ENCODE results near the gene FLT1. TPM values are rescaled to one million over a fixed set of nuclear protein-coding genes. Genes with fewer than 3 reads are reported as not detected.

Gene FLT1
- total RNA-seq, 4 donors from 2014 or later = 11.1 to 37.9 (median 21.7) TPM

DNA sequence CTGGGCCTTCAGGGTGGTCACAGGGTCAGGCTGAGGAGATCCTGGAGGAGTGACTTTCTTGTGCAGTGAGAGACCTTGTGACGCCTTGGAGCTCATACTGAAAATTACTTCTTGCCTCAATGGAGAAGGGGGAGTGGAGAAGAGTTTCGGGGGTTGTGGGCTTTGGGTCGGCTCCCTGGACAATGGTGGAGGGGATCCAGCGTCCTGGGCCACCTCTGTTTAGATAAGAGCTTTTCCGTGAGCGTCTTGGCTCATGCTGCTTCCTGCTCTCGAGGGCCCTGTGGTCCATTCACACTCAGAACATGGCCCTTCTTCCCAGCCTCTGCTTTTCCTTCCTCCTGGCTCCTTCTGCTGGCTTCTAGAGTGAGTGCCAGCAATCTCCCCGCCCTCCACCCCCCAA, 81.9 kb downstream of the FLT1 start:
- TF ChIP-seq, protein P1, sequence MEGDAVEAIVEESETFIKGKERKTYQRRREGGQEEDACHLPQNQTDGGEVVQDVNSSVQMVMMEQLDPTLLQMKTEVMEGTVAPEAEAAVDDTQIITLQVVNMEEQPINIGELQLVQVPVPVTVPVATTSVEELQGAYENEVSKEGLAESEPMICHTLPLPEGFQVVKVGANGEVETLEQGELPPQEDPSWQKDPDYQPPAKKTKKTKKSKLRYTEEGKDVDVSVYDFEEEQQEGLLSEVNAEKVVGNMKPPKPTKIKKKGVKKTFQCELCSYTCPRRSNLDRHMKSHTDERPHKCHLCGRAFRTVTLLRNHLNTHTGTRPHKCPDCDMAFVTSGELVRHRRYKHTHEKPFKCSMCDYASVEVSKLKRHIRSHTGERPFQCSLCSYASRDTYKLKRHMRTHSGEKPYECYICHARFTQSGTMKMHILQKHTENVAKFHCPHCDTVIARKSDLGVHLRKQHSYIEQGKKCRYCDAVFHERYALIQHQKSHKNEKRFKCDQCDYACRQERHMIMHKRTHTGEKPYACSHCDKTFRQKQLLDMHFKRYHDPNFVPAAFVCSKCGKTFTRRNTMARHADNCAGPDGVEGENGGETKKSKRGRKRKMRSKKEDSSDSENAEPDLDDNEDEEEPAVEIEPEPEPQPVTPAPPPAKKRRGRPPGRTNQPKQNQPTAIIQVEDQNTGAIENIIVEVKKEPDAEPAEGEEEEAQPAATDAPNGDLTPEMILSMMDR (IDR thresholded peaks at IDR 0.05) = no peak
- TF ChIP-seq EP300 (IDR thresholded peaks at IDR 0.05) = no peak
- Histone ChIP-seq H3K27me3 (peaks cover 7% of the 10 kb centered on the region), H3K9me3 (no peaks in the 10 kb centered on the region), H3K27ac (peak overlapping the region in 1 of 4 donors; percentile 44), H3K4me1 (peaks cover 0 to 5% (median 0%) of the 10 kb centered on the region in 3 donors), H3K36me3 (no peaks in the 10 kb centered on the region), H3K4me3 (no peak overlapping the region)
- 49 to 80% methylated on average over 4 to 6 of the region's 8 CpGs for WGBS, 2 donors (ENCODE audit: low coverage in 1 of 2)
- ATAC-seq = peak; percentile 8

DNA sequence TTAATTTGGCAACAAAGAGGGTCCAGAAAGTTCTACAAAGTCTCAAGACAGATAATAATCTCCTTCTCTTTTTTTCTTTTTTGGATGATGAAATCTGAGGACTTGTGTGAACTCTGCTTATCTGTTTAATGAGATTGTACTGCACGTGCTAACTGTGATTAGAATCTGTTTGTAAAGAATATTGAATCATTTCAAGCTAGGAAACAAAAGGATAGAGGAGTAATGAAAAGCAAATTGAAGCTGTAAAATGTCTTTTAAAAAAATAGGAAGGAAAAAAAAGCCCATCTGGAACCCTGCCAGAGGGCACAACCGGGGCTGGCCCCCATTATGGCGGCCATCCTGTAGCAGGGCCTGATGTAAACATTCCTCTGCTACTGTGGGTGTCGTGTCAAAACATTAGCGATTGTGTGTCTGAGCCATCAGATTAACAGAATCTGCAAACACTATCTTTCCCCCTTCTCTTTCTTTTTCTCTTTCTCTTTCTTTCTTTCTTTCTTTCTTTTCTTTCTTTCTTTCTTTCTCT, 83.0 kb downstream of the FLT1 start:
- Histone ChIP-seq H3K27ac (no peak overlapping the region), H3K9me3 (no peaks in the 10 kb centered on the region), H3K27me3 (peaks cover 7% of the 10 kb centered on the region), H3K36me3 (no peaks in the 10 kb centered on the region), H3K4me1 (peaks cover 0 to 5% (median 0%) of the 10 kb centered on the region in 3 donors), H3K4me3 (no peak overlapping the region)
- TF ChIP-seq POLR2AphosphoS5 (IDR thresholded peaks at IDR 0.05) = no peak
- no peak for TF ChIP-seq EP300 (IDR thresholded peaks at IDR 0.05)
- TF ChIP-seq, protein P1 (IDR thresholded peaks at IDR 0.05) = no peak
- TF ChIP-seq POLR2A (IDR thresholded peaks at IDR 0.05) = no peak
- no peak for ATAC-seq
- WGBS, 2 donors (ENCODE audit: low coverage in 1 of 2) = 9 to 18% methylated on average over 4 to 5 of the region's 5 CpGs

DNA sequence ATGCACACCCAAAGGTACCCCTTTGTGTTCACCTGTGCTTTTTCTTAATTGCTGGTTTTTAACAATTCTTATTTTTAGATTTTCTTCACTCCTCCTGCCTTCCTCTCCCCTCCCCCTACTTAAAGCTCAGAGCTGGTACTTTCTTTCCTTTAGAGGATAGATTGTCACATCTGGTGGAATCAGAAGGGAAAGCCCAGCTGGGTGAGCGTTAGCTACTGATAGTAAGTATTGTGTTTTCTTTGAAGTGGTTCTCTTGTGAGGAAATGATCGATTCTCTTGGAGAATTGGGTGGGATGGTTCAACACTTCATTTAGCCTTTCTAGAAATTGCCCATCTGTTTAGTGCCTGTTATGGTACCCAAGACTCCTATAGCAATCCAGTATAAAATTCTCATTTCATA, 84.8 kb downstream of the FLT1 start:
- Histone ChIP-seq H3K4me3 (no peak overlapping the region), H3K36me3 (no peaks in the 10 kb centered on the region), H3K27me3 (peaks cover 7% of the 10 kb centered on the region), H3K9me3 (no peaks in the 10 kb centered on the region), H3K4me1 (peaks cover 0 to 5% (median 0%) of the 10 kb centered on the region in 3 donors), H3K27ac (no peak overlapping the region)
- WGBS, 2 donors (ENCODE audit: low coverage in 1 of 2) = 44 to 80% methylated on average over 1 to 2 of the region's 2 CpGs
- ATAC-seq = no peak
- no peak for TF ChIP-seq POLR2A (IDR thresholded peaks at IDR 0.05)
- TF ChIP-seq, protein P1 (IDR thresholded peaks at IDR 0.05) = no peak
- no peak for TF ChIP-seq EP300 (IDR thresholded peaks at IDR 0.05)
- no peak for TF ChIP-seq POLR2AphosphoS5 (IDR thresholded peaks at IDR 0.05)

DNA sequence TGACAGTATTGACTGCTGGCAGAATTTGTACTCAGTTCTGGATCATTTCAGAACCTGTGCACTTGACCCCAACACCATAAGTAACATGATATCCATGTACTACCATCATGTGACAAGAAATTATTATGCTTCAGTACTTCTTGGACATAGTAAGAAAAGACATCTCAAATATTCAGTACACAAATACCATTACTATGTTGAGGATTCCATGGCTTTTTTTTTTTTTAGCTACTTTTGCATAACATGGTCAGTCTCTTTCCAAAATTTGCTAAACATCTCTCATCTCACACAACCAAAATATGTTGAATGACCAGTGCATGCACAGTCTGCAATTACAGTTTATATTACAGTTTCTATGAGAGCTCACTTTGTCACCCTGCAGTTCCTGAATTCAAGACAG, 85.3 kb downstream of the FLT1 start:
- Histone ChIP-seq H3K4me1 (peaks cover 0 to 5% (median 0%) of the 10 kb centered on the region in 3 donors), H3K27me3 (peaks cover 7% of the 10 kb centered on the region), H3K9me3 (no peaks in the 10 kb centered on the region), H3K36me3 (no peaks in the 10 kb centered on the region), H3K27ac (no peak overlapping the region), H3K4me3 (no peak overlapping the region)
- no peak for ATAC-seq
- no peak for TF ChIP-seq EP300 (IDR thresholded peaks at IDR 0.05)
- no peak for TF ChIP-seq POLR2AphosphoS5 (IDR thresholded peaks at IDR 0.05)
- TF ChIP-seq, protein P1 (IDR thresholded peaks at IDR 0.05) = no peak
- TF ChIP-seq POLR2A (IDR thresholded peaks at IDR 0.05) = no peak

DNA sequence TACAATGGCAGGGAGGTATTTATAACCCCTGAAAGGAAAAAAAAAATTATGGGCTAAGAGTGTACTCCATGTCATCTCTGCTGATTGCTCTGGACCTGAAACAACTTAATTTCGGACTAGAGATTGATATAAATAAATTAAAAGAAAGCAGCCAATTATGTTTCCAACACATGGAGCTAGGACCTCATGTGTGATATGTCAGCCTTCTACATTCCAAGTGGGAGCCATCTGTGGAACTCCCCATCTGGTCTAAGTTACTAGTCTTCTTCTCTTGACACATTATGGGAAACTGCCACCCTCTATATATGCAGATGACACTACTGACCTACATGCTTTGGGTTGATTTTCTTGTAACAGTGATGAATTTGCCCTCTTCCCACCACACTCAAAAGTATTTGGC, 86.1 kb downstream of the FLT1 start:
- Histone ChIP-seq H3K4me1 (peaks cover 0 to 5% (median 0%) of the 10 kb centered on the region in 3 donors), H3K9me3 (no peaks in the 10 kb centered on the region), H3K4me3 (no peak overlapping the region), H3K36me3 (no peaks in the 10 kb centered on the region), H3K27me3 (peaks cover 7% of the 10 kb centered on the region), H3K27ac (no peak overlapping the region)
- no peak for ATAC-seq
- WGBS, 2 donors (ENCODE audit: low coverage in 1 of 2) = 42 to 82% methylated on average over 1 of the region's 1 CpG
- no peak for TF ChIP-seq POLR2A (IDR thresholded peaks at IDR 0.05)
- no peak for TF ChIP-seq POLR2AphosphoS5 (IDR thresholded peaks at IDR 0.05)
- TF ChIP-seq, protein P1 (IDR thresholded peaks at IDR 0.05) = no peak
- TF ChIP-seq EP300 (IDR thresholded peaks at IDR 0.05) = no peak
